NOMO-1 (cell line): ENCODE results near the gene ROR1.

Experiments used
- DNase-seq, 2 experiments: peaks; one replicate each; lab custom pipeline; 2025; ENCODE audit not compliant: unreplicated experiment in 2 of 2; lab: John Stamatoyannopoulos, UW

Gene ROR1

DNA sequence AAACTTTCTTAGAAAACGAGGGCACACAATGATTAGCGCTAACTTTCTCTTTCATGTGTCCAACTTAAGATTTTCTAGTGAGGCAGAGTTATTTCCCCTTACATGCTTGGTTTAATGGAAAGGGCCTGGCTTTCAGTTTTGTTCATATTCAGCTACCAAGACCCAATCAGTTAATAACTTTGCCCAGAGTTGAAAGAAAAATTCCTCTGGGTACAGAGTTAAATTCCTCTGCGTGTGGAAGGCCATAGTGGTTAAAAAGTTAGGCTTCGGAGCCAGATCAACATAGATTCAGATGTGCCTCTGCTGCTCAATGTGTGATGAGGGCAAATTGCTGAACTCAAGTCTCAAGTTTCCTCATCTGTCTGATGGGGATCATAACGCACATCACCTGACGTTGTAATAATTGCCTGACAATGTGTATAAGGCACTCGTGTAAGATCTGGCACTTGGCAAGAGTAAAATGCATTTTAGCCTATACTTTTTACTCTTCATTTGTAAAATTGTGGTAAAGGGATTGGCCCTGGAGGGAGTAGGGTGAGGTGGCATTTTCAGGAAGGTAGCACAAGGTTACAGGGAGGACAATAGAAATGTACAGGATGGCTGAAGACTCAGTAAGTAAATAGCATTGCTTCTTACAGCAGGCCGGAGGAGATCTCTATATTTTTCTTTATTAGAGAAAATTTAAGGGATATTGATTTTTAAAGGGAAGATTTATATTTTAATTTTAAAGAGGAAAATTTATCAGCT lies 103.4 kb downstream of the ROR1 start:
- DNase-seq, result no peak

- no peak for DNase-seq
Observed at GRCh38 chr1:63877816-63878215, 104.0 kb downstream of the ROR1 start.

DNA sequence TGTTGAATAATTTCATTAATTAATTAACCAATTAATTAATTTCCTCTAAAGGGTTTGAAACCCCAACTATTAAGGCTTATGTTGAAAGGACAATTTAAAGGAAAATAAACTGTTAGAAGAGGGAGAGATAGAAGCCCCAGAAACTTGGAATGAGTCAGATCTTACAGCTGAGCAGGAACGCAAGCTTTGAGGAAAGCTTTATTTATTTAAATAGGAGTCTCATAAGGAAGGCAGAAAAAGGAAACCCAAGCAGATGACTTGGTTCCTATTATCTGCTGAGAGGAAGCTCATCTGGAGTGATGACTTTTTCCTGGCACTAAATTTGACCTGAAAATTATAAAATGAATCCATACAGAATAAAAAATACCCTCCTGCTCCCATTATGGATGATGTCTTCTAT lies 105.1 kb downstream of the ROR1 start:
- DNase-seq, result no peak

GRCh38 chr1:63880958-63881576 lies 107.2 kb downstream of the ROR1 start:
- no peak for DNase-seq

DNA sequence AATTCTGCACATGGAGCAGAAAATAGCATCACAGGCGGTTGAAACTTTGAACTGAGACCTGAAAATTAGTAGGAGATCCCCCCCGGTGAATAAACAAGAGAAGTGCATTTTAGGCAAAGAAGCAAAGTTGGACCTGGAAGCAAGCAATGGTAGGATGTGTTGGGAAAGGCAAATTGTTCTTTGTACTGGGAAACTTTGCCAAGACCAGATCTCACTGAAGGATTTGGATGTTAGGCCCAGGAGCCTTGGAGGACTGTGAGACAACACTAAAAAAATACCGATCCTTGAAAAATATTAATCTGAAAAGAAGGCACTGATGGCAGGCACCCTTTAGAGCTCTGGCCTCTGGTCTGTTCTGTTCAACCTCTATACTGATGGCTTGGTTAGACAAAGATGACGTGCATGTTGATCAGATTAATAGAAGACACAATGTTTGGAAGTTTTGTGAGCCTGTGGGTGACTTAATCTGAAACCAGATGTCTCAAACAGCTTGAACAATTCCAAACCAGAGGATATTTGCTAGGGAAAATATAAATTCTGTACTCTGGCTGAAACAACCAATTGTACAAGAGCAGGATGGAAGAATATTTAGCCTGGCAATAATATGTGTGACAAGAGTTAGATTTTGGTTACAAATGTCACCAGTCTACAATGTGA lies 108.4 kb downstream of the ROR1 start:
- DNase-seq, result no peak

- no peak for DNase-seq
Observed at GRCh38 chr1:63883494-63884235, 109.8 kb downstream of the ROR1 start.

DNA sequence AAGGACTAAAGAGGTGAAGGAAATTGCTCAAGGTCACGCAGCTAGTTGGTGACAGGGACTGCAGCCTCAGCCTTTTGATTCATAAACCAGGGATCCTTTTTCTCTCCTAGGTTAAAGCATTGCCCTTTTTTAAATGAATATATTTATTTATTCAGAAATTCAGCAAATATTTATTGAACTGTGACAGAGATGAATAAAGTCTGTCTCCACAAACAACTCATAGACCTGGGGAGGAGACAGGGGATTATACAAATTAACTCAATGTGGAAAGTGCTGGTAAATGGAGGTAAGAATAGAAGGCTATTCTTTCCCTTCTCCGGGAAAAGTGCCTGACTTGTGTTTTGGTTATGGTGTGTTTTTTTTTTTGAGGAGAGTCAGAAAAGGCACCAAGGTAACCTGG lies 110.7 kb downstream of the ROR1 start:
- DNase-seq, result no peak

- no peak for DNase-seq
Observed at GRCh38 chr1:63885899-63886298, 112.1 kb downstream of the ROR1 start.

- no peak for DNase-seq
Observed at GRCh38 chr1:63886340-63886739, 112.5 kb downstream of the ROR1 start.

- no peak for DNase-seq
Observed at GRCh38 chr1:63887809-63888208, 114.0 kb downstream of the ROR1 start.

GRCh38 chr1:63888984-63889383 lies 115.2 kb downstream of the ROR1 start:
- DNase-seq, result no peak

DNA sequence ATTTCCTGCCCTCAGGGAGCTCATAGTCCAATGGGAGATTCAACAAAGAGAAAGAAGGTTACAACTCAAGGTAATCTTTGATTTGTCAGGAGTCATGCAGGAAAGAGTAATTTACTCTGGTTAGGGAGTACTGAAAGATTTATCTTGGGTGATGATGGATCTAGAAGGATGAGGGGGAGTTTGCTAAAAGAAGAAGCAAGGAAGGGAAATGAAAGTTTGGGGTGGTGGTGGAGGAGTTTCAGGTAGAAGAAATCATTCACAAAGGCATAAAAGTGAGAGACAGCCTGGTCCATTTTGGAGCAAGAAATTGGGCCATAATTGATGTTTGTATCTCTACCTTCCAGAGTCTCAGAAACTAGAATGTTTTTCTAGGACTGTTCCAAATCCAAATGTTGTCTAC lies 116.7 kb downstream of the ROR1 start:
- no peak for DNase-seq

GRCh38 chr1:63891060-63891690 lies 117.4 kb downstream of the ROR1 start:
- no peak for DNase-seq

GRCh38 chr1:63892632-63893395 lies 119.0 kb downstream of the ROR1 start:
- no peak for DNase-seq

- DNase-seq, result no peak
Observed at GRCh38 chr1:63893976-63894375, 120.2 kb downstream of the ROR1 start.

DNA sequence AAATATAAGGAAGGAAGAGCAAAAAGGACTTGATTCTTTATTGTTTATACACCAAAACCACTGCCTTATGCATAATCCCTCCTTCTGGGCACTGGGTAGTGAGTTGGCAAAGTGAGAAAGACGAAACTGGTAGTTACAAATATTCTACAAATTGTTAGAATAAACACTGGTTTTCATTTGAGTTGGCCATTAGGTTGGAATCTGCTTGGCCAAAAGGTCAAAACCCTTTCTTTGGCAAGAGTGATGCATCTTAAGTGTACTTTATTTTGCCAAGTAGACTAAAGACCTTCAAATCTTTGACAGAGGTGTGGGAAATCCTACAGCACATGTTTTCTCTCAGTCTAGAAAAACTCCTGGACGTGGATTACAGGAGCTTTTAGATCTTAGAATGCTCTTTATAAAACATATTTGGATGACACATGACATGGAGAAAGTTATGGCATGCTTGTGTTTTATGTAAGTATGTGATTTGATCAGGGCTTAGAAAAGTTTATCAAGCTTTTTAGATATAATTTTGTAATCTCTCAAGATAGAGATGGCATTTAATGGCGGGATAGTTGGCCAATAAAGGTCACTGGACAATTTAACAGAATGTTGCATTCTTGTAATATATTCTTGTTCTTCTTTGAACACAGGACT lies 120.9 kb downstream of the ROR1 start:
- DNase-seq, result no peak

- DNase-seq, result no peak
Observed at GRCh38 chr1:63896755-63897154, 122.9 kb downstream of the ROR1 start.

DNA sequence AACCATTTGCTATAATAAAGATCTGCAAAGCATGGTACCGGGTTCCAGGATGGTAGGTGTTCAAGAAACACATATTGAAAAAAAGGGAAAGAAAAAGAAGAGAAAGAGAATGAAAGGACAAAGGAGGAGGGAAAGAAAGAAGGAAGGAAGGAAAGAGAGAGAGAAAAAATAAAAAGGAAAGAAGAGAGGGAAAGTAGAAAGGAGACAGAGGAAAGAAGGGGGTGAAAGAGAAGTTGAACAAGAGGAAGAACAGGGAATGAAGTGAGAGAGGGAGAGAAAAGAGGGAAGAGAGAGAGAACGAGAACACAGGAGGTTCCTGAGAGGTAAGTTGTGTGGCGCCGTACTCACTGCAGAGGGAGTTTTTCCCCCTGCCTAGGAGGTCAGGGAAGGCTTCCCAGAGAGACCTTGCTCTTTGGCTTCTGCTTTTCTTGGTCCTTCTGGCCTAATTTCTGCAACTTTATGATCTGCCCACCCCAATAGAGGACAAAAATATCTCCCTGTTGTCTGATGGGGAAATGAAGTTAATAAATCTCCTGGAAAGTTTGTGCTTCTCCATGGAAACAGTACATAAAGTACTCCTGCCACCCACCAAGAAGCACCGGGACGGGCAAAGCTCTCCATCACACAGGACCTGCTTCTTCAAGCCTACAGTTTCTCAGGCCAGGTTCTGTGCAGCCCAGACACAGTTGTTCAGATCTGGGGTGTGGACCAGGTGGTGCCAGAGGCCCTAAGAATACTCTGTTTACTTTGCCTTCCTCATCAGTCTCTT lies 124.8 kb downstream of the ROR1 start:
- no peak for DNase-seq

- DNase-seq, result no peak
Observed at GRCh38 chr1:63901094-63901493, 127.3 kb downstream of the ROR1 start.
